Astrocyte (in vitro differentiated cells and primary cell): ENCODE results near the gene RNF217. TPM values are rescaled to one million over a fixed set of nuclear protein-coding genes. Genes with fewer than 3 reads are reported as not detected.

Experiments
- DNase-seq: peaks from one replicate; pipeline ENCODE4 v3.0.0-alpha.2; 2010; ENCODE audit warnings: low read depth
- FAIRE-seq: peaks from 2 replicates; lab custom pipeline; 2011; peaks lifted over from hg19 to GRCh38; lab: Jason Lieb, UNC
- H2AFZ ChIP-seq: 2 replicates; pipeline ENCODE4 v1.6.0; 2012; ENCODE audit warnings: low read depth, low read length, inconsistent platforms
- H3K27ac ChIP-seq: 2 replicates; pipeline ENCODE4 v1.5.1; 2011; ENCODE audit warnings: low read depth, low read length, inconsistent platforms
- H3K27me3 ChIP-seq: 2 replicates; pipeline ENCODE4 v1.6.0; 2011; ENCODE audit warnings: low read length, inconsistent platforms; ENCODE audit not compliant: insufficient read depth
- H3K36me3 ChIP-seq: 2 replicates; pipeline ENCODE4 v1.5.1; 2011; ENCODE audit warnings: low read length, inconsistent platforms; ENCODE audit not compliant: insufficient read depth
- H3K4me1 ChIP-seq: 2 replicates; pipeline ENCODE4 v1.5.1; 2011; ENCODE audit warnings: low read length, inconsistent platforms; ENCODE audit not compliant: insufficient read depth
- H3K4me2 ChIP-seq: 2 replicates; pipeline ENCODE4 v1.6.0; 2012; ENCODE audit warnings: low read length, inconsistent platforms
- H3K4me3 ChIP-seq: 2 replicates; pipeline ENCODE4 v1.5.1; 2011; ENCODE audit warnings: low read depth, mild to moderate bottlenecking, low read length, inconsistent platforms; ENCODE audit not compliant: insufficient read depth
- H3K79me2 ChIP-seq: 2 replicates; pipeline ENCODE4 v1.6.0; 2012; ENCODE audit warnings: mild to moderate bottlenecking, low read length, inconsistent platforms; ENCODE audit not compliant: insufficient read depth
- H3K9ac ChIP-seq: 2 replicates; pipeline ENCODE4 v1.6.0; 2012; ENCODE audit warnings: mild to moderate bottlenecking, low read length, inconsistent platforms
- H3K9me3 ChIP-seq: 2 replicates; pipeline ENCODE4 v1.5.1; 2012; ENCODE audit warnings: low read depth, mild to moderate bottlenecking, low read length, inconsistent platforms; ENCODE audit not compliant: insufficient read depth
- H4K20me1 ChIP-seq: 2 replicates; pipeline ENCODE4 v1.6.0; 2012; ENCODE audit warnings: low read length, inconsistent platforms; ENCODE audit not compliant: insufficient read depth
- H3K27ac Mint-ChIP-seq: one replicate; pipeline ENCODE4 v1.8.0; 2021; ENCODE audit warnings: mild to moderate bottlenecking, mixed read lengths; ENCODE audit not compliant: unreplicated experiment
- H3K27me3 Mint-ChIP-seq: one replicate; pipeline ENCODE4 v1.8.0; 2021; ENCODE audit warnings: low read depth, mixed read lengths; ENCODE audit not compliant: unreplicated experiment
- H3K36me3 Mint-ChIP-seq: one replicate; pipeline ENCODE4 v1.8.0; 2021; ENCODE audit warnings: low read depth, mixed read lengths; ENCODE audit not compliant: unreplicated experiment
- H3K4me1 Mint-ChIP-seq: one replicate; pipeline ENCODE4 v1.8.0; 2021; ENCODE audit warnings: low read depth, mixed read lengths; ENCODE audit not compliant: unreplicated experiment
- H3K4me3 Mint-ChIP-seq: one replicate; pipeline ENCODE4 v1.8.0; 2021; ENCODE audit warnings: mild to moderate bottlenecking, moderate library complexity, mixed read lengths; ENCODE audit not compliant: unreplicated experiment
- H3K9me3 Mint-ChIP-seq: one replicate; pipeline ENCODE4 v1.8.0; 2021; ENCODE audit warnings: mild to moderate bottlenecking, mixed read lengths; ENCODE audit not compliant: unreplicated experiment
- EZH2 ChIP-seq: IDR thresholded peaks from 2 replicates; pipeline ENCODE4 v1.6.1; 2012; ENCODE audit warnings: mild to moderate bottlenecking, low read length, inconsistent platforms; ENCODE audit not compliant: insufficient read depth
- total RNA-seq: library from RNA; stranded (reverse); gene quantifications from 2 replicates; pipeline ENCODE4 v1.2.1, GENCODE V29; 2021
- TF ChIP-seq, protein P1 (sequence below): IDR thresholded peaks from 2 replicates; pipeline ENCODE4 v1.5.1; 2011; ENCODE audit warnings: low read depth, mild to moderate bottlenecking, inconsistent platforms, low read length, moderate library complexity; ENCODE audit not compliant: insufficient read depth

The RNF217 gene
- total RNA-seq, 1 donor from 2014 or later: 49.4 TPM

DNA sequence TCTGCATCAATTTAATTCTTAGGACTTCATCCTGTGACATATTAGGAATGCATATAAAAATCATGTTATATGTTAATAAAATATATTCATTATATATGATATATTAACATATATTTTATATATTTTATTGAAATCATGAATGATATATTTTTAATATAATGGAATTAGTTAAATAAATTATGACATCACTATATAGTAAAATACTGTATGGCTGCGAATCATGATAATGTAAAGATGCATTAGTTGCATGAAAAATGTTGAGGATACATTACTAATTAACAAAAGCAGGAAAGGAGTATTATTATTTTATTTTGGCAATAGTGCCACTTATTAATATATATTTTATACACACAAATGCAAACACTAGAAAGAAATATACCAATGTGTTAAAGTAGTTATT is 8.4 kb upstream of the RNF217 start:
- Mint-ChIP-seq H3K36me3 (no peaks in the 10 kb centered on the region), H3K27ac (no peak overlapping the region), H3K4me1 (peaks cover 4% of the 10 kb centered on the region), H3K4me3 (no peak overlapping the region), H3K27me3 (no peaks in the 10 kb centered on the region), H3K9me3 (peaks cover 2% of the 10 kb centered on the region)
- no peak for DNase-seq
- Histone ChIP-seq H3K4me1 (peaks cover 8% of the 10 kb centered on the region), H3K36me3 (no peaks in the 10 kb centered on the region), H3K9me3 (no peaks in the 10 kb centered on the region), H3K9ac (no peak overlapping the region), H3K27ac (no peak overlapping the region), H3K79me2 (peaks cover 5% of the 10 kb centered on the region), H3K27me3 (no peaks in the 10 kb centered on the region), H4K20me1 (no peaks in the 10 kb centered on the region), H2AFZ (no peak overlapping the region), H3K4me2 (no peak overlapping the region), H3K4me3 (no peak overlapping the region)
- TF ChIP-seq, protein P1, sequence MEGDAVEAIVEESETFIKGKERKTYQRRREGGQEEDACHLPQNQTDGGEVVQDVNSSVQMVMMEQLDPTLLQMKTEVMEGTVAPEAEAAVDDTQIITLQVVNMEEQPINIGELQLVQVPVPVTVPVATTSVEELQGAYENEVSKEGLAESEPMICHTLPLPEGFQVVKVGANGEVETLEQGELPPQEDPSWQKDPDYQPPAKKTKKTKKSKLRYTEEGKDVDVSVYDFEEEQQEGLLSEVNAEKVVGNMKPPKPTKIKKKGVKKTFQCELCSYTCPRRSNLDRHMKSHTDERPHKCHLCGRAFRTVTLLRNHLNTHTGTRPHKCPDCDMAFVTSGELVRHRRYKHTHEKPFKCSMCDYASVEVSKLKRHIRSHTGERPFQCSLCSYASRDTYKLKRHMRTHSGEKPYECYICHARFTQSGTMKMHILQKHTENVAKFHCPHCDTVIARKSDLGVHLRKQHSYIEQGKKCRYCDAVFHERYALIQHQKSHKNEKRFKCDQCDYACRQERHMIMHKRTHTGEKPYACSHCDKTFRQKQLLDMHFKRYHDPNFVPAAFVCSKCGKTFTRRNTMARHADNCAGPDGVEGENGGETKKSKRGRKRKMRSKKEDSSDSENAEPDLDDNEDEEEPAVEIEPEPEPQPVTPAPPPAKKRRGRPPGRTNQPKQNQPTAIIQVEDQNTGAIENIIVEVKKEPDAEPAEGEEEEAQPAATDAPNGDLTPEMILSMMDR: no peak
- TF ChIP-seq EZH2: no peak
- no peak for FAIRE-seq

DNA sequence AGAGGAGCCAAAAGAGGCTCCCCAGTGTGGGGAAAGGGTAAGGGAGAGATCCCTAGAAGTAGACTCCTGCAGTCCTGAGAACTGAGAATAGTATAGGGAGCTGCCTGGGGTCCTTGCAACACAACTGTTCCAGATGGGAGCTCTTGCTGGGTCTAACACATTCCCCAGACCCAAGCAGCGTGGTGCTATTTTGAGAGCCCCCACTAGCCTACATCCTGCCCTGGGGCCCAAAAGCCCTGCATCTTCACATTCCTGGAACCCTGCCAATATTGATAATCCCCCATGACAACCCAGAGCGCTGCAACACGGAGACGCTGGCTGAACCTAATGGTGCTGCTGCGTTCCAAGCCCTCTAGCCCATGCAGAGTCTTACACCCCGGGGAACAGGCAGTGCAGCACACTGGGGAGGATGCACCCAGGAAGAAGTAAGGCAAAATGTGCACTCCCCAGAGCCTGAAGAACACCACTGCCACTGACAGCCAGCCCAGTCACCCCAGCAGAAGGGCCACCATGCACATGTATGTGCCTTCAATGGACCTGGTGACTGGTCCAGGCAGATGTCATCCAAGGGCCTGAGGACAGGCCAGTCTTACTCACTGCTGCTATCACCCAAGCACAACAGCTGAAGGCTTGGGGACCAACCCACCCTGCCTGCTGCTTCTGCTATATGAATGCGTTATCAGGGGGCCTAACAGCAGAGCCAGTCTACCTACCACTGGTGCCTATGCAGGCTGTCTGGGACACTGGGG is 7.0 kb upstream of the RNF217 start:
- no peak for DNase-seq
- Histone ChIP-seq H2AFZ (no peak overlapping the region), H3K27ac (no peak overlapping the region), H3K4me1 (peaks cover 4% of the 10 kb centered on the region), H3K4me3 (no peak overlapping the region), H3K79me2 (peaks cover 5% of the 10 kb centered on the region), H4K20me1 (no peaks in the 10 kb centered on the region), H3K9ac (no peak overlapping the region), H3K9me3 (no peaks in the 10 kb centered on the region), H3K36me3 (no peaks in the 10 kb centered on the region), H3K27me3 (no peaks in the 10 kb centered on the region), H3K4me2 (no peak overlapping the region)
- TF ChIP-seq, protein P1: no peak
- TF ChIP-seq EZH2: no peak
- FAIRE-seq: no peak
- Mint-ChIP-seq H3K4me3 (no peak overlapping the region), H3K36me3 (no peaks in the 10 kb centered on the region), H3K9me3 (peaks cover 2% of the 10 kb centered on the region), H3K4me1 (peaks cover 5% of the 10 kb centered on the region), H3K27me3 (no peaks in the 10 kb centered on the region), H3K27ac (no peak overlapping the region)

GRCh38 chr6:124956018-124956417 is 6.2 kb upstream of the RNF217 start:
- Histone ChIP-seq H3K36me3 (no peaks in the 10 kb centered on the region), H2AFZ (no peak overlapping the region), H3K9ac (no peak overlapping the region), H3K9me3 (no peaks in the 10 kb centered on the region), H3K4me2 (no peak overlapping the region), H3K27me3 (no peaks in the 10 kb centered on the region), H3K4me1 (peaks cover 9% of the 10 kb centered on the region), H4K20me1 (no peaks in the 10 kb centered on the region), H3K79me2 (peaks cover 5% of the 10 kb centered on the region), H3K27ac (no peak overlapping the region), H3K4me3 (no peak overlapping the region)
- Mint-ChIP-seq H3K4me1 (peaks cover 9% of the 10 kb centered on the region), H3K27me3 (no peaks in the 10 kb centered on the region), H3K9me3 (peaks cover 2% of the 10 kb centered on the region), H3K4me3 (no peak overlapping the region), H3K36me3 (no peaks in the 10 kb centered on the region), H3K27ac (no peak overlapping the region)
- DNase-seq: no peak
- no peak for TF ChIP-seq EZH2
- TF ChIP-seq, protein P1: no peak
- FAIRE-seq: no peak
